A549 (cell line): ENCODE data around the gene PI4KB.

Source experiments
- EP300 ChIP-seq, 2 experiments: fragments of >200 bp; sonication (Bioruptor Twin); formaldehyde crosslinking; IDR thresholded peaks; 2 replicates in 1 of 2; 3 replicates in 1 of 2; pipeline ENCODE4 v1.6.1; 2016 to 2017
- HDAC2 ChIP-seq: fragments of 200-600 bp; sonication (generic); IDR thresholded peaks from 2 replicates; pipeline ENCODE4 v1.6.1; 2016
- HMGXB4 ChIP-seq: fragments of 250-450 bp; sonication (Bioruptor Pico); IDR thresholded peaks from 2 replicates; pipeline ENCODE4 v1.5.0; 2021; ENCODE audit warnings: mild to moderate bottlenecking, moderate library complexity, borderline replicate concordance
- JUN ChIP-seq, 2 experiments: fragments of >200 bp; sonication (Bioruptor Twin); formaldehyde crosslinking; IDR thresholded peaks; 2 replicates in 1 of 2; 3 replicates in 1 of 2; pipeline ENCODE4 v1.6.1; 2016 to 2017
- MYC ChIP-seq: IDR thresholded peaks from 2 replicates; pipeline ENCODE4 v1.6.1; 2012; ENCODE audit warnings: mild to moderate bottlenecking, inconsistent platforms, low read length, improper control_type of control experiment, borderline replicate concordance
- POLR2A ChIP-seq: IDR thresholded peaks from 2 replicates; pipeline ENCODE4 v1.6.1; 2012; ENCODE audit warnings: mild to moderate bottlenecking, low read length
- RNF2 ChIP-seq: fragments of 200-600 bp; sonication (generic); IDR thresholded peaks from 2 replicates; pipeline ENCODE4 v1.6.1; 2016; ENCODE audit warnings: low read depth, mild to moderate bottlenecking, antibody characterized with exemption, moderate library complexity, borderline replicate concordance
- TF ChIP-seq, protein P1 (sequence below): IDR thresholded peaks from 2 replicates; pipeline ENCODE4 v1.6.1; 2012; ENCODE audit warnings: low read depth, borderline replicate concordance
- TF ChIP-seq, protein P2 (sequence below): fragments of >200 bp; sonication (Bioruptor Twin); formaldehyde crosslinking; IDR thresholded peaks from 3 replicates; pipeline ENCODE4 v1.5.1; 2016
- TF ChIP-seq, protein P3 (sequence below): IDR thresholded peaks from 2 replicates; pipeline ENCODE4 v1.6.1; 2012
- TF ChIP-seq, protein P4 (sequence below): fragments of >200 bp; sonication (Bioruptor Twin); formaldehyde crosslinking; IDR thresholded peaks from 2 replicates; pipeline ENCODE4 v1.6.1; 2016

- TF ChIP-seq EP300 (IDR thresholded peaks at IDR 0.05) (no peak), POLR2A (no peak), HDAC2 (no peak), RNF2 (no peak), JUN (IDR thresholded peaks at IDR 0.05) (no peak), MYC (no peak), HMGXB4 (CRISPR knock-in tag) (no peak)
- TF ChIP-seq, protein P1, sequence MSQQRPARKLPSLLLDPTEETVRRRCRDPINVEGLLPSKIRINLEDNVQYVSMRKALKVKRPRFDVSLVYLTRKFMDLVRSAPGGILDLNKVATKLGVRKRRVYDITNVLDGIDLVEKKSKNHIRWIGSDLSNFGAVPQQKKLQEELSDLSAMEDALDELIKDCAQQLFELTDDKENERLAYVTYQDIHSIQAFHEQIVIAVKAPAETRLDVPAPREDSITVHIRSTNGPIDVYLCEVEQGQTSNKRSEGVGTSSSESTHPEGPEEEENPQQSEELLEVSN, result no peak
- TF ChIP-seq, protein P2, sequence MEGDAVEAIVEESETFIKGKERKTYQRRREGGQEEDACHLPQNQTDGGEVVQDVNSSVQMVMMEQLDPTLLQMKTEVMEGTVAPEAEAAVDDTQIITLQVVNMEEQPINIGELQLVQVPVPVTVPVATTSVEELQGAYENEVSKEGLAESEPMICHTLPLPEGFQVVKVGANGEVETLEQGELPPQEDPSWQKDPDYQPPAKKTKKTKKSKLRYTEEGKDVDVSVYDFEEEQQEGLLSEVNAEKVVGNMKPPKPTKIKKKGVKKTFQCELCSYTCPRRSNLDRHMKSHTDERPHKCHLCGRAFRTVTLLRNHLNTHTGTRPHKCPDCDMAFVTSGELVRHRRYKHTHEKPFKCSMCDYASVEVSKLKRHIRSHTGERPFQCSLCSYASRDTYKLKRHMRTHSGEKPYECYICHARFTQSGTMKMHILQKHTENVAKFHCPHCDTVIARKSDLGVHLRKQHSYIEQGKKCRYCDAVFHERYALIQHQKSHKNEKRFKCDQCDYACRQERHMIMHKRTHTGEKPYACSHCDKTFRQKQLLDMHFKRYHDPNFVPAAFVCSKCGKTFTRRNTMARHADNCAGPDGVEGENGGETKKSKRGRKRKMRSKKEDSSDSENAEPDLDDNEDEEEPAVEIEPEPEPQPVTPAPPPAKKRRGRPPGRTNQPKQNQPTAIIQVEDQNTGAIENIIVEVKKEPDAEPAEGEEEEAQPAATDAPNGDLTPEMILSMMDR, result no peak
- TF ChIP-seq, protein P3, sequence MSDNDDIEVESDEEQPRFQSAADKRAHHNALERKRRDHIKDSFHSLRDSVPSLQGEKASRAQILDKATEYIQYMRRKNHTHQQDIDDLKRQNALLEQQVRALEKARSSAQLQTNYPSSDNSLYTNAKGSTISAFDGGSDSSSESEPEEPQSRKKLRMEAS, result no peak
- TF ChIP-seq, protein P4, sequence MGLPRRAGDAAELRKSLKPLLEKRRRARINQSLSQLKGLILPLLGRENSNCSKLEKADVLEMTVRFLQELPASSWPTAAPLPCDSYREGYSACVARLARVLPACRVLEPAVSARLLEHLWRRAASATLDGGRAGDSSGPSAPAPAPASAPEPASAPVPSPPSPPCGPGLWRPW, result no peak
Measured at GRCh38 chr1:151286619-151287340, 40.4 kb downstream of the PI4KB start.
